Activated T-cell treated with anti-CD3 and anti-CD28 coated beads, Interleukin-2, amount 50 U/mL, for 24 hours (primary cell): ENCODE data around the gene NRSN2.
"Not testable (repeated sequence)": the region's sequence is repeated elsewhere in the genome, so short reads cannot be mapped to it uniquely, and the experiment has no call there.

ENCODE experiments used
- DNase-seq: peaks from one replicate; pipeline ENCODE4 v3.0.0-alpha.2; 2020
- H3K27ac Mint-ChIP-seq: 2 replicates; pipeline ENCODE4 v1.8.0; 2020; ENCODE audit warnings: mild to moderate bottlenecking, mixed read lengths
- H3K27me3 Mint-ChIP-seq: 2 replicates; pipeline ENCODE4 v1.8.0; 2020; ENCODE audit warnings: mixed read lengths
- H3K36me3 Mint-ChIP-seq: 2 replicates; pipeline ENCODE4 v1.8.0; 2020; ENCODE audit warnings: low read depth, mixed read lengths
- H3K4me1 Mint-ChIP-seq: 2 replicates; pipeline ENCODE4 v1.8.0; 2020; ENCODE audit warnings: low read depth, mixed read lengths
- H3K4me3 Mint-ChIP-seq: 2 replicates; pipeline ENCODE4 v1.8.0; 2020; ENCODE audit warnings: mild to moderate bottlenecking, moderate library complexity, mixed read lengths
- H3K9me3 Mint-ChIP-seq: 2 replicates; pipeline ENCODE4 v1.8.0; 2020; ENCODE audit warnings: mixed read lengths

The NRSN2 gene

GRCh38 chr20:329851-330232 is 17.1 kb upstream of the NRSN2 start:
- H3K27ac Mint-ChIP-seq: no peak overlapping the region
- peaks cover 33% of the 10 kb centered on the region for H3K4me1 Mint-ChIP-seq
- H3K27me3 Mint-ChIP-seq: no peaks in the 10 kb centered on the region
- H3K4me3 Mint-ChIP-seq: no peak overlapping the region
- no peak for DNase-seq
- no peaks in the 10 kb centered on the region for H3K9me3 Mint-ChIP-seq
- no peaks in the 10 kb centered on the region for H3K36me3 Mint-ChIP-seq

GRCh38 chr20:330233-331149 is 16.4 kb upstream of the NRSN2 start:
- no peaks in the 10 kb centered on the region for H3K27me3 Mint-ChIP-seq
- H3K27ac Mint-ChIP-seq: no peak overlapping the region
- H3K4me3 Mint-ChIP-seq: no peak overlapping the region
- H3K36me3 Mint-ChIP-seq: no peaks in the 10 kb centered on the region
- H3K9me3 Mint-ChIP-seq: no peaks in the 10 kb centered on the region
- DNase-seq: peak; percentile 67
- H3K4me1 Mint-ChIP-seq: peaks cover 31% of the 10 kb centered on the region

- Mint-ChIP-seq H3K4me1 (peaks cover 9% of the 10 kb centered on the region), H3K4me3 (no peak overlapping the region), H3K27me3 (no peaks in the 10 kb centered on the region), H3K9me3 (no peaks in the 10 kb centered on the region), H3K27ac (no peak overlapping the region), H3K36me3 (no peaks in the 10 kb centered on the region)
- no peak for DNase-seq
These were observed 12.3 kb upstream of the NRSN2 start for GRCh38 chr20:334578-334977.

GRCh38 chr20:336040-336439 is 10.9 kb upstream of the NRSN2 start:
- H3K27me3 Mint-ChIP-seq, H3K9me3 Mint-ChIP-seq, H3K4me3 Mint-ChIP-seq, DNase-seq, H3K4me1 Mint-ChIP-seq, H3K27ac Mint-ChIP-seq, H3K36me3 Mint-ChIP-seq: not testable (repeated sequence)

- peak; percentile 54 for DNase-seq
- peak overlapping the region; percentile 47 for H3K27ac Mint-ChIP-seq
- H3K9me3 Mint-ChIP-seq: peaks cover 13% of the 10 kb centered on the region
- H3K4me3 Mint-ChIP-seq: no peak overlapping the region
- peaks cover 9% of the 10 kb centered on the region for H3K36me3 Mint-ChIP-seq
- H3K4me1 Mint-ChIP-seq: peaks cover 13% of the 10 kb centered on the region
- H3K27me3 Mint-ChIP-seq: peaks cover 4% of the 10 kb centered on the region
These were observed 5.2 kb upstream of the NRSN2 start for GRCh38 chr20:341682-342081.

GRCh38 chr20:343107-343506 is 3.8 kb upstream of the NRSN2 start:
- peaks cover 4% of the 10 kb centered on the region for H3K27me3 Mint-ChIP-seq

GRCh38 chr20:346033-346639 is 775 bp upstream of the NRSN2 start:
- peaks cover 13% of the 10 kb centered on the region for H3K9me3 Mint-ChIP-seq
- H3K27ac Mint-ChIP-seq: peak overlapping the region; percentile 69
- peak overlapping the region; percentile 73 for H3K4me3 Mint-ChIP-seq

More at GRCh38 chr20:343107-343506, 3.8 kb upstream of the NRSN2 start:
- H3K36me3 Mint-ChIP-seq: peaks cover 9% of the 10 kb centered on the region
- DNase-seq: no peak
- H3K4me1 Mint-ChIP-seq: peaks cover 14% of the 10 kb centered on the region
- no peak overlapping the region for H3K4me3 Mint-ChIP-seq
- no peak overlapping the region for H3K27ac Mint-ChIP-seq
- H3K9me3 Mint-ChIP-seq: peaks cover 13% of the 10 kb centered on the region

GRCh38 chr20:347317-347639 is 367 bp downstream of the NRSN2 start:
- H3K4me3 Mint-ChIP-seq: peak overlapping the region; percentile 85
- H3K4me1 Mint-ChIP-seq: peaks cover 13% of the 10 kb centered on the region
- peak overlapping the region; percentile 83 for H3K27ac Mint-ChIP-seq
- peaks cover 6% of the 10 kb centered on the region for H3K9me3 Mint-ChIP-seq
- peaks cover 4% of the 10 kb centered on the region for H3K27me3 Mint-ChIP-seq
- no peak for DNase-seq
- peaks cover 2% of the 10 kb centered on the region for H3K36me3 Mint-ChIP-seq

More at GRCh38 chr20:346033-346639, 775 bp upstream of the NRSN2 start:
- no peak for DNase-seq
- Mint-ChIP-seq H3K36me3 (peaks cover 9% of the 10 kb centered on the region), H3K4me1 (peaks cover 19% of the 10 kb centered on the region), H3K27me3 (peaks cover 4% of the 10 kb centered on the region)

GRCh38 chr20:347640-348484 is 951 bp downstream of the NRSN2 start:
- peak; percentile 79 for DNase-seq
- peaks cover 13% of the 10 kb centered on the region for H3K4me1 Mint-ChIP-seq
- peaks cover 4% of the 10 kb centered on the region for H3K9me3 Mint-ChIP-seq
- peaks cover 1% of the 10 kb centered on the region for H3K36me3 Mint-ChIP-seq
- peaks cover 4% of the 10 kb centered on the region for H3K27me3 Mint-ChIP-seq
- H3K4me3 Mint-ChIP-seq: peak overlapping the region; percentile 85
- peak overlapping the region; percentile 83 for H3K27ac Mint-ChIP-seq

GRCh38 chr20:348972-349841 is 2.3 kb downstream of the NRSN2 start:
- Mint-ChIP-seq H3K27ac (no peak overlapping the region), H3K4me1 (peaks cover 13% of the 10 kb centered on the region), H3K9me3 (no peaks in the 10 kb centered on the region), H3K4me3 (no peak overlapping the region), H3K36me3 (no peaks in the 10 kb centered on the region), H3K27me3 (peaks cover 4% of the 10 kb centered on the region)
- no peak for DNase-seq

GRCh38 chr20:353166-353565 is 6.3 kb downstream of the NRSN2 start:
- Mint-ChIP-seq H3K4me3 (no peak overlapping the region), H3K4me1 (peaks cover 7% of the 10 kb centered on the region), H3K27ac (no peak overlapping the region), H3K27me3 (no peaks in the 10 kb centered on the region), H3K9me3 (no peaks in the 10 kb centered on the region), H3K36me3 (no peaks in the 10 kb centered on the region)
- DNase-seq: no peak

- Mint-ChIP-seq H3K36me3 (no peaks in the 10 kb centered on the region), H3K27me3 (no peaks in the 10 kb centered on the region), H3K9me3 (no peaks in the 10 kb centered on the region), H3K4me1 (peaks cover 3% of the 10 kb centered on the region), H3K27ac (no peak overlapping the region), H3K4me3 (no peak overlapping the region)
- peak; percentile 87 for DNase-seq
These were observed 7.5 kb downstream of the NRSN2 start for GRCh38 chr20:354298-354977.

GRCh38 chr20:356154-356553 is 9.2 kb downstream of the NRSN2 start:
- not testable (repeated sequence) for DNase-seq, H3K27me3 Mint-ChIP-seq, H3K4me1 Mint-ChIP-seq, H3K4me3 Mint-ChIP-seq, H3K36me3 Mint-ChIP-seq, H3K27ac Mint-ChIP-seq, H3K9me3 Mint-ChIP-seq
